Activated effector memory CD4-positive, alpha-beta T cell treated with Interleukin-2 at 50 U/mL for 16 hours (primary cell): ENCODE data around the gene HACE1.
A peak's percentile ranks its signal among the peaks of the same experiment; 100 is the strongest.

Experiments
- DNase-seq: peaks from one replicate; pipeline ENCODE4 v3.0.0-alpha.2; 2020

HACE1 gene

DNA sequence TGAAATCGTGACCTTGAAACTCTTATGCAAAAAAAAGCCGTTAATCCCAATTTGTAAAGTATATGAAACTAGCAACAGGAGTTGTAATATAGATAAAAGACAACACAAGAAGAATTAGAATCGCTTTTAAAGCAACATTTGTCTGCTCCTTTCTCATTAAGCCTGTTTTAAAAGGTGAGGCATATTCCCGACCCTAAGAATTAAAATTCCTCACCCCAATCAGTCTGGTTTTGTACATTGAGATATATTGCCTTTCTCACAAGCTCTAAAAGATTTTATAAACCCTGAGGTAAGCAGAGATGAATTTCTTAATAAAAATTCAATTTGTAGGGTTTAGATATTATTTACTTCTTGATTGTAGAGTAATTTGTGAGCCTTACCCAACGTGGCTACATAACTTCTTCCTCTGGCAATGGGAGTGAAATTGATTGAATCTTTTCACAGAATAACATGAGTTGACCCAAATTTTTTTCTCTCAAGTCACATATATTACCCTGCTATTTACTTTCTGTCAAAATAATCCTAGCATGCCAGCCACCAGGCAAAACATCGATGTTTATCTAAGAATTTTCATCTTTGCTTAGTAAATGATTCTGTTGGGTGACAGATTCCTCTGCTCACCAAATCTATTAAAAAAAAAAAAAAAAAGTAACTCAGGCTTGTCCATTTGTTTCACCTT, 173.7 kb downstream of the HACE1 start:
- no peak for DNase-seq

DNA sequence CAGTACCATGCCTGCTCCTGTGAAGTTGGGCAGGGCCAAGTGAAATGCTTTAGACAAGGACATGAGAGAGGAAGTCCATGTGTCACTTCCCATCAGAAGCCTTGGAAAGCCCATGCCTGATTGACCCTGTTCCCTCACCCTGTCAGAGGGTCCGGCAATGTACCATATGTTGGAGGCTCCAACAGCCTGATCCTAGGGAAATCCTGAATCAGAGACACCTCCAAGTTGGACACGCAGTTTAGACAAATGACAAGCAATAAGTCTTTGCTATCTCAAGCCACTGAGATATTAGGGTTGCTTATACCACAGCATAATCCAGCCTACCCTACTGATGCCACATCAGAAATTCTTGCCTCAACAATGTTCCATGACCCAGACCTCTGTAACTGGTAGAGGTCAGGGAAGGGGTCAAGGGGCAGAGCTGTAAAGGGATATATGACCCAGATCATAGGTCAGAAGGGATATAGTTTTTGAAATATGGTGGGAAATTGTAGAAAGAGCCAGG, 174.8 kb downstream of the HACE1 start:
- DNase-seq, result no peak

GRCh38 chr6:104683809-104684208, 175.9 kb downstream of the HACE1 start:
- no peak for DNase-seq

- peak; percentile 48 for DNase-seq
Measured at GRCh38 chr6:104682722-104683643, 176.7 kb downstream of the HACE1 start.

- DNase-seq, result no peak
Measured at GRCh38 chr6:104680539-104680938, 179.2 kb downstream of the HACE1 start.

DNA sequence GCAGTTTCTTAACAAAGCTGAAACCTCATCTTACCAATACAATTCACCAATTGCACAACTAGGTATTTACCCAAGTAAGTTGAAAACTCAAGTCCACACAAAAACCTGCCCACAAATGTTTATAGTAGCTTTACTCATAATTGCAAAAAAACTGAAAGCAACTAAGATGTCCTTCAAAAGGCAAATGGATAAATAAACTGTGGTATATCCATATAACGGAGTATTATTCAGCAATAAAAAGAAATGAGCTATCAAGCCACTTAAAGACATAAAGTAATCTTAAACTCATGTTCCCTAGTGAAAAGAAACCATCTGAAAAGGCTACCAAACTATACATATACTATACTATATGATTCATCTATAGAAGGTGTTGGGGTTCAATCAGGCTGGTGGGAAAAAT, 179.7 kb downstream of the HACE1 start:
- no peak for DNase-seq
